ENCODE results near the gene CYP3A4. TPM values are rescaled to one million over a fixed set of nuclear protein-coding genes. Genes with fewer than 3 reads are reported as not detected.
"Not testable (repeated sequence)": the region's sequence is repeated elsewhere in the genome, so short reads cannot be mapped to it uniquely, and the experiment has no call there.

CYP3A4 gene
- total RNA-seq, 4 donors from 2014 or later, result not detected

DNA sequence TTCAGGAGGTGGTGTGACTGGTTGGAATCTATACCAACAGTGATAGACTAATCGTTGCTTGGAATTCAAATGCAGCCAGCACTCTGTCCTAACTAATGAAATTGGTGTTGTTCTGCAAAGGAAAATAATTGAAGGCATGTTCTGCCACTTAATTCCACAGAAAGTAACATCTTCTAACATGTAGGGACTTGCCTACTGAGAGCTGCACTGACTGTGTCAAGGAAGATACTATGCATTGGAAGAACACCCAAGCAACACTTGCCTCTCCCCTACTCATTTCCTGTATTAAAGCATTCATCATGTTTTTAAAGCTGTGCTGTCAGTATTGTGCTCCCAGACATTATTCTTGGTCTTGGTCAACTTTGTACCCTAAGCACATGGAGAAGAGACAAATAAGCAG, 46.3 kb downstream of the CYP3A4 start:
- Histone ChIP-seq H3K4me1 (peaks cover 0 to 25% (median 7%) of the 10 kb centered on the region in 3 donors), H3K27ac (peak overlapping the region in 2 of 4 donors; percentile 40 to 55), H3K36me3 (no peaks in the 10 kb centered on the region), H3K4me3 (no peak overlapping the region), H3K9me3 (no peaks in the 10 kb centered on the region), H3K27me3 (no peaks in the 10 kb centered on the region)
- DNase-seq, result no peak
- WGBS, 2 donors, result 28 to 35% methylated on average over 1 of the region's 1 CpG
- TF ChIP-seq POLR2A (IDR thresholded peaks at IDR 0.05), result no peak
- TF ChIP-seq, protein P1, sequence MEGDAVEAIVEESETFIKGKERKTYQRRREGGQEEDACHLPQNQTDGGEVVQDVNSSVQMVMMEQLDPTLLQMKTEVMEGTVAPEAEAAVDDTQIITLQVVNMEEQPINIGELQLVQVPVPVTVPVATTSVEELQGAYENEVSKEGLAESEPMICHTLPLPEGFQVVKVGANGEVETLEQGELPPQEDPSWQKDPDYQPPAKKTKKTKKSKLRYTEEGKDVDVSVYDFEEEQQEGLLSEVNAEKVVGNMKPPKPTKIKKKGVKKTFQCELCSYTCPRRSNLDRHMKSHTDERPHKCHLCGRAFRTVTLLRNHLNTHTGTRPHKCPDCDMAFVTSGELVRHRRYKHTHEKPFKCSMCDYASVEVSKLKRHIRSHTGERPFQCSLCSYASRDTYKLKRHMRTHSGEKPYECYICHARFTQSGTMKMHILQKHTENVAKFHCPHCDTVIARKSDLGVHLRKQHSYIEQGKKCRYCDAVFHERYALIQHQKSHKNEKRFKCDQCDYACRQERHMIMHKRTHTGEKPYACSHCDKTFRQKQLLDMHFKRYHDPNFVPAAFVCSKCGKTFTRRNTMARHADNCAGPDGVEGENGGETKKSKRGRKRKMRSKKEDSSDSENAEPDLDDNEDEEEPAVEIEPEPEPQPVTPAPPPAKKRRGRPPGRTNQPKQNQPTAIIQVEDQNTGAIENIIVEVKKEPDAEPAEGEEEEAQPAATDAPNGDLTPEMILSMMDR (IDR thresholded peaks at IDR 0.05), result no peak
- intact Hi-C loops (cut with DNase I), result no loop called here

DNA sequence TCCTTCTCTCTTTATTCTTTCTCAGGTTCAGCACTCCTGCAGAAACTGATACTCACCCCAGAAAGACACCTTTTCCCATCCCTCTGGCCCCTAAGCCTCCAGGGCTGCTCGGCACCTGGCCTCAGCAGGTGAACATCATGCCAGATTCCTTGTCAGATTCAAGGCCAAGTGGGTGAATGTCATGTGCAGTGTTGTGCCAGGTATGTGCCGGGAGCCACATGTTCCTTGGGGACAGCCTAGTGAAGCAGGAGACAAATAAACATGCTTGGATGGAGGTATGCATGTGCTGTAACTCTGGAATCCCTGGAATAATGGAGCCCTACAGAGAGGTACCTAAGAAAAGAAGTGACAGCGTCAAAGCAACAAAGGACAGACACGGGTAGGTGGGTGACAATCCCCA, 47.3 kb downstream of the CYP3A4 start:
- 69 to 74% methylated on average over 4 of the region's 4 CpGs for WGBS, 2 donors
- H3K4me3 ChIP-seq; DNase-seq; H3K27me3 ChIP-seq; H3K36me3 ChIP-seq; intact Hi-C loops (cut with DNase I); H3K9me3 ChIP-seq: not testable (repeated sequence)
- H3K4me1 ChIP-seq, result peaks cover 0 to 25% (median 7%) of the 10 kb centered on the region in 3 donors
- H3K27ac ChIP-seq, result peak overlapping the region in 2 of 4 donors; percentile 40 to 55

DNA sequence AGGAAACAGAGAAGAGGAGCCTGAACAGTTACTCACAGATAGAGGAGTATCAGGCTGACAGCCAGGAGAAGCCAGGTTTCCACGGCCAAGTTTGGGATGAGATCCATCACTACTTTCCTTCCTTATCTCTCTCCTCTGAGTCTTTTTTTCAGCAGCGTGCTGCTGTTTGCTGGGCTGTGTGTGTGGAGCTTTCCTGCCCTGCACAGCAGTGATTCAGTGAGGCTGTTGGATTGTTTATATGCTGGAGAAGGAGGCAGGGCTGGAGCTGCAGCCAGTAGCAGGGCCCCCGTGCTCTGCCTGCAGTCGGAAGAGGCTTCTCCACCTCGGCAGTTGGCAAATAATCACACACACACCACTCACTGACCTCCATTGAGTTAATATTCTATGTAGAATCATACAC, 49.0 kb downstream of the CYP3A4 start, which contains the start of gene CYP3A7:
TSS of gene CYP3A7 (minus strand) at position 210 of the 400 bp plus-strand sequence. CDS start at position 107, 103 bp downstream.
- H3K27ac ChIP-seq, result no peak within 1 kb of the TSS
- TF ChIP-seq, protein P1 (IDR thresholded peaks at IDR 0.05), result no peak
- TF ChIP-seq POLR2A (IDR thresholded peaks at IDR 0.05), result no peak
- peaks cover 0 to 36% (median 7%) of the 10 kb centered on the region in 3 donors for H3K4me1 ChIP-seq
- H3K36me3 ChIP-seq, result no peaks in the 10 kb centered on the region
- 53 to 67% methylated on average over 3 to 5 of the region's 5 CpGs for WGBS, 2 donors
- H3K9me3 ChIP-seq, result no peaks in the 10 kb centered on the region
- no peaks in the 10 kb centered on the region for H3K27me3 ChIP-seq
- DNase-seq, result no peak
- intact Hi-C loops (cut with DNase I), result no loop called here
- no peak within 1 kb of the TSS for H3K4me3 ChIP-seq

DNA sequence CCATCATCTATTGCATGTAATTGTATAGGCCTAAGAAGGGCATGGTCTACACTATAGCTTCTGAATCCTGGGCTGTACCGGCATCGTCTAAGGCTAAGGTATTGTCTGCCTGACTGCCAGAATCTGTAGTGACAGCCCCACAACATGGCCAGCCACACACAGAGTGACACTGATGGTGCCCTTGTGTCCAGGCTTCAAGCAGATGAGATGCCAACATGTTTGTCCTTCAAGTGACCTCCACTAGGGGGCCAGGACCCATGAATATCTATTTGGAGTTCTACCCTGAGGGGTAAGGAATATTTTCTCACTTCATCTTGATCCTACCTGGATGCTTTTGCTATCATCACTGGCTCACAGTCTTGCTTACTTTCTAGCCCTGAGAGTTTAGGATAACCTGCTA, 50.5 kb downstream of the CYP3A4 start:
- Histone ChIP-seq H3K36me3 (no peaks in the 10 kb centered on the region), H3K27ac (no peak overlapping the region), H3K4me1 (peaks cover 5 to 51% (median 12%) of the 10 kb centered on the region in 3 donors), H3K27me3 (no peaks in the 10 kb centered on the region), H3K9me3 (no peaks in the 10 kb centered on the region), H3K4me3 (no peak overlapping the region)
- intact Hi-C loops (cut with DNase I), result no loop called here
- TF ChIP-seq, protein P1 (IDR thresholded peaks at IDR 0.05), result no peak
- no peak for TF ChIP-seq POLR2A (IDR thresholded peaks at IDR 0.05)
- DNase-seq, result no peak
- 95% methylated on average over 2 of the region's 2 CpGs; no CpG with 5 or more reads in 1 of the 2 donors for WGBS, 2 donors

DNA sequence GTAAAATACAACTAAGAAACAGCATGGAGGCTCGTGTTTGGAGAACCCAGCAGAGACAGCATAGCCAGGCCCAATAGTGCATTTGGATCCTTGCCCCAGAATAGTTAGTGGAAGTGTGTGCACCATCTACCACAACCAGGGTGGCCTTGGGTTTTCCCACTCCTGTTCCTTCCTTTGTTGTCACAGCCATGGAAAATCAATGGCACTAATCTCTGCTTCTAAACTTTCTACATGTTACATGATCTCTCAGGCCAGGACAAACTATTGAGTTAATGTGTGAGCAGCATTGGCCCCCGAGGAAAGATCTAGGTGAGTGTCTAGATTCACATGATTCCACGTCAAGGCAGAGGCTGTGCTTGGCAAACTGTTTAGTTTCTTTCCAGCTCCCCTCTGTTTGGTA, 51.0 kb downstream of the CYP3A4 start:
- intact Hi-C loops (cut with DNase I), result no loop called here
- no peak overlapping the region for H3K27ac ChIP-seq
- H3K9me3 ChIP-seq, result no peaks in the 10 kb centered on the region
- no peak for DNase-seq
- H3K4me1 ChIP-seq, result peaks cover 5 to 51% (median 15%) of the 10 kb centered on the region in 3 donors
- H3K4me3 ChIP-seq, result no peak overlapping the region
- H3K27me3 ChIP-seq, result no peaks in the 10 kb centered on the region
- TF ChIP-seq, protein P1 (IDR thresholded peaks at IDR 0.05), result no peak
- TF ChIP-seq POLR2A (IDR thresholded peaks at IDR 0.05), result no peak
- H3K36me3 ChIP-seq, result no peaks in the 10 kb centered on the region
- 89 to 93% methylated on average over 2 to 3 of the region's 3 CpGs for WGBS, 2 donors

All from esophagus squamous epithelium (tissue), 5 donors.